Measurements from ENCODE around the gene MEGF10.

The MEGF10 gene

DNA sequence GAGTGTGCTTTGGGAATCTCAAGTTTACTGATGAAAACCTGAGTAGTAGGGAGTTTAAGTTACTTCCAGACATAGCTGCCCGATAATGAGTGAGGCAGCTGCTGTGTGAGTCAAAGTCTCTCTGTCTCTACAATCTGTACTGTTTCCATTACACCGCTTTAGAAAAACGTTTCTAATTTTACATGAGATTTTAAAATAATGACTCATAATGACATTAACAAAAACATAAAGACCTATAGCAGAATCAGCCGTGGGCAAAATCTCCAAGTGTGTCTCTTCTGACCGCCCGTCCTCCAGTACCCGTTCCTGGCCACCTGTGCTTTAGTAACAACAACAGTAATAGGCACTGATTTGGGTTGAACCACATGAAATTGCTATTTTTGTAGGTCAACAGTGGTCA, 157.2 kb downstream of the MEGF10 start:
- H3K9me3 ChIP-seq (replicated peaks in 1 of 11) = no peaks in the 10 kb centered on the region
- no peaks in the 10 kb centered on the region for H3K4me1 ChIP-seq
- no peak overlapping the region for H3K27ac ChIP-seq
- H4K20me1 ChIP-seq = no peaks in the 10 kb centered on the region
- H3K4me3 ChIP-seq = no peak overlapping the region
- TF ChIP-seq Cebpa-rat (IDR thresholded peaks at IDR 0.05) = no peak
- H3K9ac ChIP-seq = no peak overlapping the region
- no peak overlapping the region for H3K4me2 ChIP-seq
- no peaks in the 10 kb centered on the region for H3K27me3 ChIP-seq
- no peaks in the 10 kb centered on the region for H3K36me3 ChIP-seq

DNA sequence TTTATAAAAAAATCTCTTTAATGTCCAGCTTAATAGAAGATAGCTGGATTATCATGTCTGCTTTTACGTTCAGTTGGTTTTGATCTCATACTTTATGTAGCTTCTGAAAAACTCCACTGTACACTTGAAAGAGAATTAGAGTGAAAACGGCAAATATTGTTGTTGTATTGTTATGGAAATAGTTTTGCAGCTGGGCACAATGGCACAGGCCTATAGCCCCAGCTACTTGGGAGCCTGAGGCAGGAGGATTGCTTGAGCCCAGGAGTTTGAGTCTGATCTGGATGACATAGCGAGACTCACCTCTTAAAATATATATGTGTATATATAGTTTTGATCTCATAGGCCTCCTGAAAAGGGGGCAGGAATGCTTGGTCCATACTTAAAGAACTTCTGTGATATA, 159.4 kb downstream of the MEGF10 start:
- H3K9ac ChIP-seq = no peak overlapping the region
- H4K20me1 ChIP-seq = no peaks in the 10 kb centered on the region
- H3K4me2 ChIP-seq = no peak overlapping the region
- H3K4me3 ChIP-seq = no peak overlapping the region
- no peaks in the 10 kb centered on the region for H3K27me3 ChIP-seq
- no peak overlapping the region for H3K27ac ChIP-seq
- no peaks in the 10 kb centered on the region for H3K9me3 ChIP-seq (replicated peaks in 1 of 11)
- no peaks in the 10 kb centered on the region for H3K36me3 ChIP-seq
- TF ChIP-seq Cebpa-rat (IDR thresholded peaks at IDR 0.05) = no peak
- H3K4me1 ChIP-seq = no peaks in the 10 kb centered on the region

DNA sequence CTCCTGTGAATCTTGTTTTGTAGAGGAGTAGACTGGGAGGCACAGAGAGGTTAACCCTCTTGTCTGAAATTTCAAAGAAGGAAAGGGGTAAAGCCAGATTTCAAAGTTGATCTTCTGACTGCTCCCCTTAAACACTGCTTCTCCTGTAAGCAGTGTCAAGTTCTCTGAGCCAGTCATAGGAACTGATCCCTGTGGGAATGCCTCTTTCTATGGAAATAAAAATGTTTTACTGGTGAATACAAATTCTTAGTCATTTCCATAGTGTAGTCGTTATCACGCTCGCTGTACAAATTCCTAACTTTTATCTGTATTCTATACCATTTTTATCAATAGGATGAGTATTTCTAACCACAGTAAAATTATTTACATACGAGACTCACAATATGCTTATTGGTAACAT, 160.5 kb downstream of the MEGF10 start:
- TF ChIP-seq Cebpa-rat (IDR thresholded peaks at IDR 0.05) = no peak
- no peak overlapping the region for H3K9ac ChIP-seq
- no peaks in the 10 kb centered on the region for H4K20me1 ChIP-seq
- no peaks in the 10 kb centered on the region for H3K36me3 ChIP-seq
- H3K27me3 ChIP-seq = no peaks in the 10 kb centered on the region
- H3K4me1 ChIP-seq = no peaks in the 10 kb centered on the region
- H3K4me3 ChIP-seq = no peak overlapping the region
- no peak overlapping the region for H3K27ac ChIP-seq
- no peak overlapping the region for H3K4me2 ChIP-seq
- H3K9me3 ChIP-seq (replicated peaks in 1 of 11) = no peaks in the 10 kb centered on the region

DNA sequence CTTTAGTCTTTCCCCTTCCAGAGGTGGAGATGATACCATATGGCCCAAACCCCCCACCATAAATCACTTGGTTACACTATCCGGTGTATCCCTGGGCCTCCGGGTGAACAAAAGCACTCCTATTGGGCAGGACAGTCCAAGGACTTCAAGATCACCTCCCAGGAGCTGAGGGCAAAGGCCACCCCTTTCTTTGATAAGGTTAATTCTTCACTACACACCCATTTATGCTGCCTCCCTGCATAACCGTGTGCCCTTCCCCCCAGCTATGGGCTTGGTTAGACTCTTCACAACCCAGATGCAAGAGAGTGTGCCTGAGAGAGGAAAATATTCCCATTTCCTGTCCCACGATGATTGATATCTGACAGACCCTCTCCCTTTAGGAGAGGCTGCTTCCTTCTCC, 162.0 kb downstream of the MEGF10 start:
- no peak for TF ChIP-seq Cebpa-rat (IDR thresholded peaks at IDR 0.05)

DNA sequence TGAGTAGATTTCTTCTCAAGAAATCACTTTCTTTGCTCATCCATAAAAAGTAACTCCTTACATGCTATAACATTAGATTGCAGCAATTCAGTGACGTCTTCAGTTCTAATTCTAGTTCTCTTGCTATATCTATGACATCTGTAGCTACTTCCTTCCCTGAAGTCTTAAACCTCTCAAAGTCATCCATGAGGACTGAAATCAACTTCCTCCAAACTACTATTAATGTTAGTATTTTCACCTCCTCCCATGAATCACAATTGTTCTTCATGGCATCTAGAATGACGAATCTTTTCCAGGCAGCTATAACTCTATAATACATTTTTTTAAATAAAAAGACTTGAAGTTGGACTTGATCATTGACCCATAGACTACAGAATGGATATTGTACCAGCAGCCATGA, 180.6 kb downstream of the MEGF10 start:
- Histone ChIP-seq H3K27me3 (no peaks in the 10 kb centered on the region), H3K4me2 (no peak overlapping the region), H3K4me3 (no peak overlapping the region), H3K27ac (no peak overlapping the region), H3K36me3 (no peaks in the 10 kb centered on the region), H3K9me3 (replicated peaks in 1 of 11) (no peaks in the 10 kb centered on the region), H4K20me1 (no peaks in the 10 kb centered on the region), H3K9ac (no peak overlapping the region), H3K4me1 (0 out of 20 replicates have a peak, but pooled peaks cover 0 to 3% (median 0%) of the 10 kb centered on the region in 10 experiments)
- no peak for TF ChIP-seq Cebpa-rat (IDR thresholded peaks at IDR 0.05)

More for the DNA sequence above, 162.0 kb downstream of the MEGF10 start:
- Histone ChIP-seq H3K36me3 (no peaks in the 10 kb centered on the region), H3K9me3 (replicated peaks in 1 of 11) (no peaks in the 10 kb centered on the region), H3K4me3 (no peak overlapping the region), H3K4me1 (no peaks in the 10 kb centered on the region), H3K27me3 (no peaks in the 10 kb centered on the region), H4K20me1 (no peaks in the 10 kb centered on the region), H3K4me2 (no peak overlapping the region), H3K9ac (no peak overlapping the region), H3K27ac (no peak overlapping the region)

DNA sequence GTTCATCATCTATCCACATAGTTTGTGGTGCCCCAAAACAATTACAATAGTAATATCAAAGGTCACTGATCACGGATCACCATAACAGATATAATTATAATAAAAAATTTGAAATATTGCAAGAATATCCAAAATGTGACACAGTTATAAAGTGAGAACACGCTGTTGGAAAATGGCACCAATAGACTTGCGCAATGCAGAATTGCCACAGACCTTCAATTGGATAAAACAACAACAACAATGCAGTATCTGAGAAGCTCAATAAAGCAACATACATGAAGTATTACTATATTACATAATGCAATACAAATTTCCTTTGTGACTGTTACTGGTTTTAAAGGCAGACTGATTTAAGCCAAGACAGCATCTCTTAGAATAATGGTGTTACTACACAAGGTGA, 182.1 kb downstream of the MEGF10 start:
- Histone ChIP-seq H3K9me3 (replicated peaks in 1 of 11) (no peaks in the 10 kb centered on the region), H4K20me1 (no peaks in the 10 kb centered on the region), H3K9ac (no peak overlapping the region), H3K27ac (no peak overlapping the region), H3K4me1 (0 out of 20 replicates have a peak, but pooled peaks cover 0 to 3% (median 0%) of the 10 kb centered on the region in 10 experiments), H3K27me3 (no peaks in the 10 kb centered on the region), H3K4me2 (no peak overlapping the region), H3K36me3 (no peaks in the 10 kb centered on the region), H3K4me3 (no peak overlapping the region)
- 0 out of 22 replicates have a peak, but pooled peaks of 1 of the 11 experiments have one; percentile 22 for TF ChIP-seq Cebpa-rat (IDR thresholded peaks at IDR 0.05)

DNA sequence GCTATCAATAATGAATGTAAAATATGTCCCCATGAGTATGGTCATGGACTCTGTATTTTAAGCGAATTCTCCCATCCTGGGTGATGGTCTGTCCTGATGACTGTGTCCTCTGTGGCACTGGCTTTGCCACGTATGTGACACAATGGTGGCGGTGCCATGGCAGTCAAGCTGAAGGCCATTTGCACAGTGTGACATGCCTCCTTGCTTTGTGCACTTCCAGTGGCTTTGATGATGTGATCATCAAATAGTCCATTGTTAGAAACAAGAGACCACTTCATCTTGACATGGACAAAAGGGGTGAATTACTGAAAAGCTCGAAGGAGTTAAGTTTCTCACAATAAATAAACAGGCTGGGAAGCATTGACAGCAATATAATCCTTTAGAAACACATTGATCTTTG, 195.9 kb downstream of the MEGF10 start:
- Histone ChIP-seq H3K36me3 (no peaks in the 10 kb centered on the region), H4K20me1 (no peaks in the 10 kb centered on the region), H3K27me3 (no peaks in the 10 kb centered on the region), H3K4me3 (no peak overlapping the region), H3K9me3 (replicated peaks in 1 of 11) (no peaks in the 10 kb centered on the region), H3K4me2 (no peak overlapping the region), H3K9ac (no peak overlapping the region), H3K4me1 (no peaks in the 10 kb centered on the region), H3K27ac (no peak overlapping the region)
- no peak for TF ChIP-seq Cebpa-rat (IDR thresholded peaks at IDR 0.05)

DNA sequence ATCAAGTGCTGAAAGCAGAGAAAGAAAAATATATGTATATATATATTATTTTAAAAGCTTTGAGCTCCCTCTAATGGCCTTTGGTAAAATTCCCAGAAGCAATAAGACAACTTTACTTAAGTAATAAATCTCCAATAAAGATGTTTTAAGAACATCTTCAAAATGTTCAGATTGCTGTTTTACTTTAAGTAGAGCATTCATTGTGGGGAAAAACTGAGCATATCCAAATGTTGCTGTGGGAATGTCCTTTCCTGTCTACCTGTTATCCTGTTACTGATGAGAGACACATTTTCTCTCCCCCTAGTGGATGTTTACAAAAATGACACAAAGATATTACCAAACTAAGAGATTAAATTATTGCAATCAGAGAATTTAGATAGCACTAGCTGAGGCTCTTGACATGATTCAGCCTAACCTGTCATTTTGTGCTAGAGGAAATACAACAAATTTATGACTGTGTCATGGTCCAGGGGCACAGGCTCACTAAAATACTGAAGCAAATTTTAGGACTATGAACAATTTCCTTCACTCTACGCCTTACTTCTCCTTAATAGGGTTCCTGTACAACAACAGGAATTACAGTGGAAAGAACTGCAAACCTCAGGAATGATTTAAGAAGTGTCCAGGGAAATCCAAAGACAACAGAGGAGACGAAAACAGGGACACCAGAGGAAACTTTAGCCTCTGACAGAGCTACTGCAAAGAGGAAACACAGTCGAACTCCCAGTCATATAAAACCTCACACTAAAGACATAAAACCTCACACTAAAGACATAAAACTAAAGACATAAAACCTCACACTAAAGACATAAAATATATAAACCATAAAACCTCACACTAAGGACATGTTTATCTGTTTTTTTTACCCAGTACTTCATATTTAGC, 202.5 kb downstream of the MEGF10 start:
- no peaks in the 10 kb centered on the region for H3K27me3 ChIP-seq
- H3K9ac ChIP-seq = no peak overlapping the region
- H3K36me3 ChIP-seq = no peaks in the 10 kb centered on the region
- no peak overlapping the region for H3K27ac ChIP-seq
- H3K4me3 ChIP-seq = no peak overlapping the region
- H3K9me3 ChIP-seq (replicated peaks in 1 of 11) = no peaks in the 10 kb centered on the region
- H3K4me1 ChIP-seq = no peaks in the 10 kb centered on the region
- H4K20me1 ChIP-seq = no peaks in the 10 kb centered on the region
- TF ChIP-seq Cebpa-rat (IDR thresholded peaks at IDR 0.05) = no peak
- H3K4me2 ChIP-seq = no peak overlapping the region

DNA sequence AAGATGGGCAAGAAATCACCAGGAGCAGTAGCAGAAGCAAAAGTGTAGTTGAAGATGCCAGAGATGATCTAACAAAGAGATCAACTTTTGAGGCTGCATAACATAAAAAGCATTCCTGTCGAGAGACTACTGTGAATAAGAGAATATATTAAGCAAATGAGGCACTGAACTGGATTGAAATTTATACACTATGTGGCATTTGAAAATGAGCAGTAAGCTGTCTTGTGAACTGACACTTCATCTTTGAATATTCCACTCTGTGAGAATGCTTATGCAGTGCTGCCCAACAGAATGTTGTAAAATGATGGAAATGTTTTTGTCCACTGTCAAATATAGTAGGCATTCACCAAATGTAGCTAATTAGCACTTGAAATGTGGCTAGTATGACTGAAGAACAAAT, 208.0 kb downstream of the MEGF10 start:
- no peak overlapping the region for H3K27ac ChIP-seq
- H3K27me3 ChIP-seq = no peaks in the 10 kb centered on the region
- H3K4me1 ChIP-seq = no peaks in the 10 kb centered on the region
- no peak for TF ChIP-seq Cebpa-rat (IDR thresholded peaks at IDR 0.05)
- no peaks in the 10 kb centered on the region for H3K36me3 ChIP-seq
- no peak overlapping the region for H3K9ac ChIP-seq
- H3K4me3 ChIP-seq = no peak overlapping the region
- H4K20me1 ChIP-seq = no peaks in the 10 kb centered on the region
- no peak overlapping the region for H3K4me2 ChIP-seq
- no peaks in the 10 kb centered on the region for H3K9me3 ChIP-seq (replicated peaks in 1 of 11)

DNA sequence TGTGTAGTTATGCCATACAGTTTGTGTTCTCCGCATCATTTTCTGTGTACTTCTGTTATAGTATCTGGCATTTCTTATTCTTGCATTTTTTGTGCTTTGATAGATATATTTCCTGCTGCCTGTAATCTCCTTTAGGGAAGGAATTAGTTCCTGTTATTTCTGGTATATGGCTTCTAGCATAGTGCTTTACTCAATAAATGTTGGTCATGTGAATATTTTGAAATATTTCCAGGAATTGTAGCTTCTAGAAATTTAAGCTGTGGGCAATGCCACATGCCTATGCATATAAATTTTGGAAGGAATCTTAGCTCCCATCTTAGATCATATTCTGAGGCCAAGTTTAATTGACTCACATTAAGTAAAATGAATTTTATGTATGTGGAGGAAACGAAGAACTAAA, 215.3 kb downstream of the MEGF10 start:
- no peaks in the 10 kb centered on the region for H3K36me3 ChIP-seq
- peak overlapping the region in 2 of 11 experiments; percentile 58 to 72; a peak in 3 of 22 replicates for H3K4me2 ChIP-seq
- no peak for TF ChIP-seq Cebpa-rat (IDR thresholded peaks at IDR 0.05)
- peak overlapping the region in 1 of 11 experiments; percentile 38; a peak in 1 of 22 replicates for H3K9ac ChIP-seq
- H3K4me3 ChIP-seq = no peak overlapping the region
- no peaks in the 10 kb centered on the region for H4K20me1 ChIP-seq
- H3K4me1 ChIP-seq = peaks cover 0 to 22% (median 0%) of the 10 kb centered on the region in 10 experiments; a peak in 4 of 20 replicates
- peaks cover 0 to 8% (median 0%) of the 10 kb centered on the region in 11 experiments; a peak in 2 of 22 replicates for H3K9me3 ChIP-seq (replicated peaks in 1 of 11)
- H3K27me3 ChIP-seq = no peaks in the 10 kb centered on the region
- H3K27ac ChIP-seq = peak overlapping the region in 2 of 11 experiments; percentile 45 to 56; a peak in 2 of 22 replicates
